DOHH2 (cell line): Measurements from ENCODE around the gene SYNDIG1.

ENCODE experiments used
- H3F3A ChIP-seq: fragments of 200-600 bp; sonication (generic), shearing (Covaris generic); 2 replicates; pipeline ENCODE4 v1.6.0; 2016; ENCODE audit warnings: antibody characterized with exemption, mild to moderate bottlenecking; ENCODE audit not compliant: control insufficient read depth, insufficient read depth
- H3K27ac ChIP-seq: fragments of 200-600 bp; sonication (generic); 2 replicates; pipeline ENCODE4 v1.5.1; 2014; ENCODE audit warnings: low read depth, mild to moderate bottlenecking, low read length, moderate library complexity
- H3K27me3 ChIP-seq: fragments of 200-600 bp; sonication (generic); 2 replicates; pipeline ENCODE4 v1.6.1; 2014; ENCODE audit warnings: mild to moderate bottlenecking, low read length, mixed read lengths; ENCODE audit not compliant: control insufficient read depth
- H3K36me3 ChIP-seq: fragments of 200-600 bp; sonication (generic); 2 replicates; pipeline ENCODE4 v1.6.1; 2014; ENCODE audit warnings: mild to moderate bottlenecking, low read length, moderate library complexity, mixed read lengths; ENCODE audit not compliant: control insufficient read depth
- H3K4me1 ChIP-seq: fragments of 200-600 bp; sonication (generic); 2 replicates; pipeline ENCODE4 v1.6.1; 2014; ENCODE audit warnings: mild to moderate bottlenecking, low read length, mixed read lengths; ENCODE audit not compliant: control insufficient read depth
- H3K4me2 ChIP-seq: fragments of 200-600 bp; sonication (generic); 2 replicates; pipeline ENCODE4 v1.6.0; 2014; ENCODE audit warnings: mild to moderate bottlenecking, low read length, moderate library complexity
- H3K4me3 ChIP-seq: fragments of 200-600 bp; sonication (generic); 2 replicates; pipeline ENCODE4 v1.5.1; 2014; ENCODE audit warnings: mild to moderate bottlenecking, low read length, mixed read lengths
- H3K79me2 ChIP-seq: fragments of 200-600 bp; sonication (generic); 2 replicates; pipeline ENCODE4 v1.6.1; 2014; ENCODE audit warnings: mild to moderate bottlenecking, low read length, mixed read lengths; ENCODE audit not compliant: control insufficient read depth
- H3K9me2 ChIP-seq: fragments of 200-600 bp; sonication (generic); replicated peaks from 2 replicates; pipeline ENCODE4 v1.6.1; 2014; ENCODE audit warnings: mild to moderate bottlenecking, low read length, mixed read lengths; ENCODE audit not compliant: control insufficient read depth
- H3K9me3 ChIP-seq: fragments of 200-600 bp; sonication (generic); 2 replicates; pipeline ENCODE4 v1.6.1; 2014; ENCODE audit warnings: antibody characterized with exemption, low read length, mixed read lengths; ENCODE audit not compliant: control insufficient read depth, insufficient read depth
- H4K20me1 ChIP-seq: fragments of 200-600 bp; sonication (generic); 2 replicates; pipeline ENCODE4 v1.6.0; 2014; ENCODE audit warnings: low read depth, mild to moderate bottlenecking, antibody characterized with exemption, low read length, moderate library complexity; ENCODE audit not compliant: control insufficient read depth, insufficient read depth
- CTCF ChIP-seq: fragments of 200-600 bp; sonication (generic); IDR thresholded peaks from one replicate; pipeline ENCODE4 v1.5.1; 2014; ENCODE audit warnings: antibody characterized with exemption, mild to moderate bottlenecking, low read depth, low read length; ENCODE audit not compliant: poor library complexity, severe bottlenecking
- EZH2phosphoT487 ChIP-seq: fragments of 200-600 bp; sonication (generic); IDR thresholded peaks from 2 replicates; pipeline ENCODE4 v1.6.1; 2017; ENCODE audit warnings: borderline replicate concordance, mild to moderate bottlenecking, antibody characterized with exemption, low read length, moderate library complexity, mixed read lengths

Gene SYNDIG1

GRCh38 chr20:24582373-24583168 is 113.1 kb downstream of the SYNDIG1 start:
- Histone ChIP-seq H3K4me1 (peaks cover 7% of the 10 kb centered on the region; the same call in 1 of the 2 replicates), H3K36me3 (no peaks in the 10 kb centered on the region), H3K27ac (no peak overlapping the region), H3K4me3 (no peak overlapping the region), H3K79me2 (no peaks in the 10 kb centered on the region), H3K27me3 (no peaks in the 10 kb centered on the region), H3K9me2 (no peaks in the 10 kb centered on the region), H3K4me2 (no peak overlapping the region), H4K20me1 (no peaks in the 10 kb centered on the region), H3K9me3 (no peaks in the 10 kb centered on the region), H3F3A (no peaks in the 10 kb centered on the region)
- no peak for TF ChIP-seq CTCF
- TF ChIP-seq EZH2phosphoT487: no peak

GRCh38 chr20:24583169-24583792 is 113.9 kb downstream of the SYNDIG1 start:
- Histone ChIP-seq H3K36me3 (no peaks in the 10 kb centered on the region), H3K4me2 (no peak overlapping the region)
- TF ChIP-seq EZH2phosphoT487: no peak
- TF ChIP-seq CTCF: no peak

GRCh38 chr20:24584078-24584477 is 114.6 kb downstream of the SYNDIG1 start:
- Histone ChIP-seq H3K9me3 (no peaks in the 10 kb centered on the region), H3K4me3 (no peak overlapping the region), H3K27me3 (no peaks in the 10 kb centered on the region), H3K4me1 (peaks cover 7% of the 10 kb centered on the region; the same call in 1 of the 2 replicates), H3K4me2 (no peak overlapping the region), H3F3A (no peaks in the 10 kb centered on the region), H3K79me2 (no peaks in the 10 kb centered on the region), H4K20me1 (no peaks in the 10 kb centered on the region), H3K27ac (no peak overlapping the region), H3K9me2 (no peaks in the 10 kb centered on the region), H3K36me3 (no peaks in the 10 kb centered on the region)
- no peak for TF ChIP-seq EZH2phosphoT487
- TF ChIP-seq CTCF: no peak

More at GRCh38 chr20:24583169-24583792, 113.9 kb downstream of the SYNDIG1 start:
- Histone ChIP-seq H3K9me3 (no peaks in the 10 kb centered on the region), H4K20me1 (no peaks in the 10 kb centered on the region), H3K4me1 (peaks cover 7% of the 10 kb centered on the region; the same call in 1 of the 2 replicates), H3K79me2 (no peaks in the 10 kb centered on the region), H3K9me2 (no peaks in the 10 kb centered on the region), H3K27me3 (no peaks in the 10 kb centered on the region), H3K27ac (no peak overlapping the region), H3K4me3 (no peak overlapping the region), H3F3A (no peaks in the 10 kb centered on the region)
